ENCODE data around the gene PRPF18. TPM values are rescaled to one million over a fixed set of nuclear protein-coding genes. Genes with fewer than 3 reads are reported as not detected.

Gene PRPF18
- total RNA-seq, 1 donor from 2014 or later: 13.4 TPM

- Mint-ChIP-seq H3K4me3 (ENCODE audit: unreplicated experiment) (no peak overlapping the region), H3K27ac (ENCODE audit: unreplicated experiment) (peak overlapping the region; percentile 18), H3K27me3 (ENCODE audit: low read depth) (no peaks in the 10 kb centered on the region), H3K36me3 (ENCODE audit: low read depth) (peaks cover 21% of the 10 kb centered on the region), H3K4me1 (ENCODE audit: low read depth) (peaks cover 15% of the 10 kb centered on the region), H3K9me3 (ENCODE audit: low read depth) (peaks cover 11% of the 10 kb centered on the region)
- TF ChIP-seq, protein P1, sequence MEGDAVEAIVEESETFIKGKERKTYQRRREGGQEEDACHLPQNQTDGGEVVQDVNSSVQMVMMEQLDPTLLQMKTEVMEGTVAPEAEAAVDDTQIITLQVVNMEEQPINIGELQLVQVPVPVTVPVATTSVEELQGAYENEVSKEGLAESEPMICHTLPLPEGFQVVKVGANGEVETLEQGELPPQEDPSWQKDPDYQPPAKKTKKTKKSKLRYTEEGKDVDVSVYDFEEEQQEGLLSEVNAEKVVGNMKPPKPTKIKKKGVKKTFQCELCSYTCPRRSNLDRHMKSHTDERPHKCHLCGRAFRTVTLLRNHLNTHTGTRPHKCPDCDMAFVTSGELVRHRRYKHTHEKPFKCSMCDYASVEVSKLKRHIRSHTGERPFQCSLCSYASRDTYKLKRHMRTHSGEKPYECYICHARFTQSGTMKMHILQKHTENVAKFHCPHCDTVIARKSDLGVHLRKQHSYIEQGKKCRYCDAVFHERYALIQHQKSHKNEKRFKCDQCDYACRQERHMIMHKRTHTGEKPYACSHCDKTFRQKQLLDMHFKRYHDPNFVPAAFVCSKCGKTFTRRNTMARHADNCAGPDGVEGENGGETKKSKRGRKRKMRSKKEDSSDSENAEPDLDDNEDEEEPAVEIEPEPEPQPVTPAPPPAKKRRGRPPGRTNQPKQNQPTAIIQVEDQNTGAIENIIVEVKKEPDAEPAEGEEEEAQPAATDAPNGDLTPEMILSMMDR (IDR thresholded peaks at IDR 0.05): no peak
- no peak for DNase-seq (ENCODE audit: low spot score)
These were observed 50.6 kb downstream of the PRPF18 start for GRCh38 chr10:13637303-13637856.

GRCh38 chr10:13637894-13638293, 51.1 kb downstream of the PRPF18 start:
- H3K36me3 Mint-ChIP-seq (ENCODE audit: low read depth): peaks cover 24% of the 10 kb centered on the region
- H3K4me3 Mint-ChIP-seq (ENCODE audit: unreplicated experiment): no peak overlapping the region
- peaks cover 15% of the 10 kb centered on the region for H3K4me1 Mint-ChIP-seq (ENCODE audit: low read depth)
- TF ChIP-seq, protein P1 (IDR thresholded peaks at IDR 0.05): no peak
- H3K27ac Mint-ChIP-seq (ENCODE audit: unreplicated experiment): peak overlapping the region; percentile 18
- peaks cover 16% of the 10 kb centered on the region for H3K9me3 Mint-ChIP-seq (ENCODE audit: low read depth)
- H3K27me3 Mint-ChIP-seq (ENCODE audit: low read depth): no peaks in the 10 kb centered on the region
- DNase-seq (ENCODE audit: low spot score): no peak

DNA sequence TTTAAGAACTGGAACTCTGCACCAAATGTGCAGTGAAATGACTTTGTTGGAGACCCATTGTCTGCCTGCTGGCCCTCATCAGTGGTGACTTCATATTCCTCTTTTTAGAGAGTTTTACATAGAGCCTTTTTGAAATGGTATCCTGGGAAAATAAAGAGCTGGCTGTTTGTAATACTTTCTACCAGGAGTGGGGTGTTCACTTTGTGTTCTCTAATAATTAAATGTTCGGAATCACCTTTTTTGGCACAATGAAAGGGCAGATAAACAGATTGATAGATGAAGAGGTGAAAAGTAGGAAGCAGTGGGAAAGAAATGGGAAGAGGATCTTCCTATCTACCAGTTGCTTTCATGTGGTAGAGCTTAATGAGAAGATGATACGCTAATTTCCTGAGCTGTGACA, 55.5 kb downstream of the PRPF18 start:
- no peak overlapping the region for H3K27ac Mint-ChIP-seq (ENCODE audit: unreplicated experiment)
- H3K27me3 Mint-ChIP-seq (ENCODE audit: low read depth): no peaks in the 10 kb centered on the region
- H3K9me3 Mint-ChIP-seq (ENCODE audit: low read depth): peaks cover 16% of the 10 kb centered on the region
- TF ChIP-seq, protein P1 (IDR thresholded peaks at IDR 0.05): no peak
- no peak overlapping the region for H3K4me3 Mint-ChIP-seq (ENCODE audit: unreplicated experiment)
- peaks cover 11% of the 10 kb centered on the region for H3K4me1 Mint-ChIP-seq (ENCODE audit: low read depth)
- H3K36me3 Mint-ChIP-seq (ENCODE audit: low read depth): peaks cover 49% of the 10 kb centered on the region
- no peak for DNase-seq (ENCODE audit: low spot score)

DNA sequence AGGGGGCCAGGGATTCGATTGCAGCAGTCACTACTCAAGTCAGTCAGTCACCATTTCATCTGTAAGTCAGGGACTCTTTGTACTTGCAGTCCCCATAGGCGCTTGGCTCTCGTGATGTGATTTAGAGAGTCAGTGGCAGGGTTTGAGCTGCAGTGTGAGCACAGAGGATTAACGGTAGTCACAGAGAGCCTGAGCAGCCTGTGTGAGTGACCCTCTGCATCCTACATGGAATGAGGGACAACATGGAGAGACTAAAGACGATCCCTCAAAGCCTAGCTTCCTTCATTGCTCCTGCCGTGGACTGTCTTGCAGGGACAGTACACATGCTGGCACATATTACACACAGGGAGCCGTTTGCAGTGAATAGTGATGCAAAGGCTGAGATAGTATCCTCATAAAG, 56.3 kb downstream of the PRPF18 start:
- TF ChIP-seq, protein P1 (IDR thresholded peaks at IDR 0.05): no peak
- no peak for DNase-seq (ENCODE audit: low spot score)
- Mint-ChIP-seq H3K36me3 (ENCODE audit: low read depth) (peaks cover 50% of the 10 kb centered on the region), H3K27ac (ENCODE audit: unreplicated experiment) (no peak overlapping the region), H3K27me3 (ENCODE audit: low read depth) (no peaks in the 10 kb centered on the region), H3K4me1 (ENCODE audit: low read depth) (peaks cover 4% of the 10 kb centered on the region), H3K4me3 (ENCODE audit: unreplicated experiment) (no peak overlapping the region), H3K9me3 (ENCODE audit: low read depth) (peaks cover 16% of the 10 kb centered on the region)

DNA sequence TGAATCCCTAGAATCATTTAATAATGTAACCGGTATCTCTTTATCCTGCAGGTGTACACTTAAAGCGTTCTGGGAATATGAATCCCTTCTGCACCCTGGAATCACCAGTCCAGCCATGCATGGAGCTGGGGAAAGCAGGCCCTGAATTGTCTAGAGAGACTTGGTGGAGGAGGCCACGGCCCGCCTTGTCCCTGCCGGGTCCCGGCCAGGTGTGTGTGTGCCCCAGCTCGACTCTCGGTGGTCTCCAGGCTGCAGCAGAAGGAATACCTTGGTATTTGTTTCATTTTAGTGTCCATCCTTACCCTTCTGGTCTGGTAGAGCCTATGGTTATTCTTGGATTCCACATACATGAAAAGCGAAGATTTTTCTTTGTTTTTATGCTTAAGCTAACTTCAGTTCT, 58.1 kb downstream of the PRPF18 start:
- no peak for DNase-seq (ENCODE audit: low spot score)
- Mint-ChIP-seq H3K4me1 (ENCODE audit: low read depth) (no peaks in the 10 kb centered on the region), H3K4me3 (ENCODE audit: unreplicated experiment) (no peak overlapping the region), H3K27me3 (ENCODE audit: low read depth) (no peaks in the 10 kb centered on the region), H3K27ac (ENCODE audit: unreplicated experiment) (no peak overlapping the region), H3K9me3 (ENCODE audit: low read depth) (peaks cover 16% of the 10 kb centered on the region), H3K36me3 (ENCODE audit: low read depth) (peaks cover 59% of the 10 kb centered on the region)
- TF ChIP-seq, protein P1 (IDR thresholded peaks at IDR 0.05): no peak
